HuH-7 (cell line): Measurements from ENCODE around the gene PHYHIPL.

Experiments used
- DNase-seq: peaks from one replicate; pipeline ENCODE4 v3.0.0; 2011; ENCODE audit warnings: low spot score

The PHYHIPL gene

DNA sequence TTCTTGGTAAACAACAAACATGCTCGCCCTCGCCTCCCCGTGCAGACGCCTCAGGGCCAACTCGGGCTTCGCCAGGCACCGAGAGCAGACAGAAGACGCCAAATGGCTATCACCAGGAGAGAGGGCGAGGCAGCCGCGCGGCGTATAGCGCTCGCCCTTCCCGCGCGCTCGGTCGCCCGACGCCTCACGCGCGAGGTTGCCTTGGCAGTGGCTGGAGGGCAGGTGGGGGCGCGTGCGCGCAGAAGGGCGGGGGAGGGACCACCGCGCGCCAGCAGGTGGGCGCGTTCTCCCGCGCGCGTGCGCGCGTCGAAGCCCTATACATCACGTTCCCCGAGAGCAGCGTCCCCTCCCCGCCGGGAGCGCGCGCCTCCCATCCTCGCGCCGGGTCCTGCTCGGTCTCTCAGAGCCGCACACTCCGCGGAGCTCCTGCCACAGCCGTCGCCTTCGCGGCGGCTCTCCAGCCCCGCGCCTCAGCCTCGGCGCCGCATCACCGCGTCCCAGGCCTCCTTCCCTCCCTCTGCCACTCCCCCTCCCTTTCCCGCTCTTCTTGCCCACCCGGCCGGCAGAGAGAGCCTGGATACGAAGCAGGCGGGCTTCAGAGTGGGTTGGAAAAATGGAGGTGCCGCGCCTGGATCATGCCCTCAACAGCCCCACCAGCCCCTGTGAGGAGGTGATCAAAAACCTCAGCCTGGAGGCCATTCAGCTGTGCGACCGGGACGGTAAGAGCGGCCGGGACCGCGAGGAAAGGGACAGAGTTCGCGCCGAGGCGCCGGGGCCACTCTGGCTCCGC lies at the start of gene PHYHIPL:
TSS of gene PHYHIPL (plus strand) at position 403 of the 790 bp plus-strand sequence. CDS start at position 614, 211 bp downstream.
- peak; percentile 50 for DNase-seq

DNA sequence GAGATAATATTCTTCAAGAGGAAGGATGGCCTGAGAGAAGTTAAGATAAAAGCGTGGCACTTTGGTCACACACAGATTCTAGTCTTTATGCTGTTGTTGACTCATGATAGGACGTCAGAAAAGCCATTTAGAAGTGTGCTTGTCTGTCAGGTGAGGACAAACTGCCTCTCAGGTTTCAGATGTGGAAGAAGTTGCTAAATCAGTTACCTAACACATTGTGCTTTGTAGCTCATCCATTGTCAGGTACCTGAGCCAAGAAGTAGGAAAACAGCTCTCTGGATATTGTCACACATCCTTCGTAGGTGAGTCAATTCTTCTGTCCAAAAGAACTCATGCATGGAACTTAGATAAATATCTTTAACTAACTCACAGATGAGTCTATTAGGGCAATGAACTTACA lies 49.5 kb upstream of the PHYHIPL start:
- DNase-seq, result peak; percentile 17

DNA sequence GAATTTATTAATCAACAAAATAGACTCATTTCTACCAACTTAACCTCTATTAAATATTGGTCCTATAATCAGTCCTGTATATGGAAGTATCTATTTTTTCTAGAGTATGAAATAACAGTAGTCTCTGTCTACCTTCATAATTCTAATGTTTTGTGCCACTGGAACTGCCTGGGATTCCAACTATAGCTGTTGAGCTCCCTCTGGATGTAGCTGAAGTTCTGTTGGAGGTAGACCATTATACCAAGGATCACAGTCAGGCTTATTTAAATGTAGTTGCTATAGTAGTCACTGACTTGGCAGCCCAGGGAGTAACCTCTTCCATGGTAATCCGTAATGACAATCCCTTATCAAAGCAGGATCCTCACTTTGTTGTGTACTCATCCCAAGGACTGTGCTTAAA lies 48.5 kb upstream of the PHYHIPL start:
- no peak for DNase-seq

DNA sequence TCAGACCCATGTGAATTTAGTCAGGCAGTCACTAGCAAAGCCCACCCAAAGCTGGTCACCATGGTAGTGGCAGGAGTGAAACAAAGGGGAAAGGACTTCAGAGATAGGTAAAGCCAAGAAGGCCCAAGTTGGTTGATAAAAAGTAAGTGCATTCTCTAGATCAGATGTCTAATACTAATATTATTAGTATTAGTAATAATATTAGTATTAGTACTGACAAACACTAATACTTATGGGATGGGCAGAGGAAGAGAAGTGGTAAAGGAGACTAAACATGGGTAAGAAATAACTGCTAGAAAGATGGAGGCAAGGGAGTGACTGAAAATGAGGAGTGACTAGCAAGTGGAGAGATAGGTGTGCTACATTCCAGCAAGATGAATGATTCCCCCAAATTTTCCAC lies 46.6 kb upstream of the PHYHIPL start:
- DNase-seq, result no peak

DNA sequence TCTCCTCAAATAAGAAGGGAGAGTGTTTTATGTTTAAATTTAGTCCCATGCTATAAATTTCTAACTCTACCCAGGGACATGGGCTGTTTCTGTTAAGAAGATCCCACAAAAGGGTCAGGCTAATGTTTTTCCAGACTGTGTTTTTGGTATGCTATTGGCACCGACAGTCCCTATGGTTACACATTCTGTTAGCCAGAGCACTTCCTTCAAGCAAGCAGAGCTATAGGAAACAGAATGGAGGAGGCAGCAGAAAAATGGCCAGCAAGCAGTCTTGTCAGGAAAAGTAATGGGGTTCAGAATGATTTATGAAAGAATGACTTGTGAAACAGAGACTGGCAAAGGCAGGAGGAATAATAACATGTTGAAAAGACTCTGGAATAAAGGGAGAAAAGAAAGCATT lies 44.8 kb upstream of the PHYHIPL start:
- DNase-seq, result no peak

DNA sequence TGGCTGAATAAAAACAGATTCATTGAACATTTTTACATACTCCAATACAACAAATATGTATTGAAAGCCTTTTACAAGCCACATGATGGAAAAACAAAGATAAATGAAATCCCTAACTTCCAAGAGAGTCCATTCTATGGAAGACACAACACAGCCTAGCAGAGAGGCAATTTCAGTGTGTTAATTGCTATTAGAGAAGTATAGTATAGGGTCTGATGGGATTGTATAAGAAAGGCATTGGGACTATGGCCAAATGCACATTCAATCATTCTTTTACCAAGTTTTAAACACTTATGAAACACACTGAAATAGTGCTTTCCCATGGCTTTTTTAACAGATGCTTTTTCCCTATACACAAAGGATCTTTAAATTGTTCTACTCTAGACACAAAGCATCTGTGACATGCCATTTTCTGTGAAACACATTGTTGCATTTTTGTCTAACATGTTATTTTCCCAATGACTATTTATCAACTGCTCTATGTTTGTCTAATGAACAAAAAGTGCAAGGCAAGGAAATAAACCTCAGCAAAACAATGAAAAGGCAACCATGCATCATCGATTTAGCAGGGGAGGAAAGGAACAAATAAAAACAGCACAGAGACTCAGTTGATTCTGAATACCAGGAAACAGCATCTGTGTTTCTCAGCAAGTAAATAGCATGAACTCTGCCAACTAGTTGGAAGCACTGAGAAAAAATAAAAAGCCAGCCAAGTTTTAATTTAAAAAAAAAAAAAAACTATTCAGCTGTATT lies 42.4 kb upstream of the PHYHIPL start:
- DNase-seq, result no peak

DNA sequence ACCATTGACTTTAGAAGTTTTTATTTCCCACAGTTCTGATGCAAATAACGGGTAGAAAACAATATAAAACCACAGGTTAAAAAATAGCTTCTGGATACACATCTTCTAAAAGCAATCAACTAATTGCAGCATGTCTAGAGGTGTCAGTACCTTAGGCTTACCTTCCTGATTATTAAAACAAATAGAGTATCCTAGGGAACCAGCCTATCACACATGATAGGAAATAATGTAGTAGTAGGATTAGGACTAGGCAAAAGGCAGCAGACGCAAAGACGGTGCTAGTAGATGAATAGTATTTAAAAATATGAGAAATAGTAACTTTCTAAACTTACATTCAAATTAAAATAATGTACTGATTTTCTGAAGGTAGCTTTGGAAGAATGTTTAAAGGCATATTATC lies 41.7 kb upstream of the PHYHIPL start:
- DNase-seq, result no peak

DNA sequence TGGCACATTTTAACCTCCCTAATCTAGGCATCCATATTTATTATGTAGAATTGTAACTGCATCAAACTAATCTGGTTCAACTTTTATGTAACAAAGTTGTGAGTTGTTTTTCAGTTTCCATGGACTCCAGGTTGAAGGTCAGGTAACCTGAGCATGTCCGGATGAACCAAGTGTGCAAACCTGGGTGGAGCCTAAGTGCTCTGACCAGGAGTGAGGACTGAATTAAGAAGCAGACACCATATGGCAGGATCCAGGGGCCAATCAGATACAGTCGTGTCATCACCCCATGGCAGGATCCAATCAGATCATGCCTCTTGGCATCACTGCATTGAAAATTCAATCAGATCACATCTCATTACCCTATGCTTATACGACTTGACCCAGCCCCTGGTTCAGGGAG lies 41.2 kb upstream of the PHYHIPL start:
- DNase-seq, result peak; percentile 15

DNA sequence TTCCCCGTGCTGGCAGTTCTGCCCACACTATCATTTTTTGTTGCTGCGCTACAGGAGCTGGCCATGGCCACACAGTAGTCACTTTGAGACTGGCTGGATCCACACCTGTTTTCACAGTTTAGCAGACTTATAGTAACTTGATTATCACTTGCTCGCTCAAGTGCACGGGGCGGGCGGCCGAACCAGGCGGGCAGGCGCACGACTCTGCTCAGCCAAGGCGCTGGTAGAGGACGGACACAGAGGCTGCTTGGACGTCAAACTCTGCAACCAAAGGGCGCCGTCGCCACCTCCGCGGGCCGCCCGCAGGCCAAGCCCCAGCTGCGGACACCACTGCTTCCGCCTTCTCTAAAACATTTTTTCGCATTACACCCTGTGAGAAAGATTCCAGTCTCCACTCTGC lies 38.4 kb upstream of the PHYHIPL start:
- DNase-seq, result no peak

DNA sequence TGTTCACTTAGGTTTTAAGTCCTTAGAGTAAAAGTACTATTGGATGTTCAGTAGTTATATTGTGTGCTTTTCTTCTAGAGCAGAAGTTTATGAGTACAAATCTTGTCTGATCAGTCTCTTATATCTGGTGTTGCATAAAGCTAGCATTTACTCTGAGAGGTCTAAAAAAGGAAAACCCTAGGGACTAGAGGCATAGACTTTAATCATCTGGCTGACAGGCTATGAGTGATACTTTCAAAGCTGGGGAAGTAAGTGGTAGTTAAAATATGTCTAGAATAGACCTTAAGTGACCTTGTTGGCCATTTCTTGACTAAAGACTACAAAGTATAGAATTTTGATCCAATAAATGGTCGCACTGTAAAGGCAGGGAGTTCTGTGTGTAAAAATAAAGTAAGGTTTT lies 32.9 kb upstream of the PHYHIPL start:
- DNase-seq, result no peak

DNA sequence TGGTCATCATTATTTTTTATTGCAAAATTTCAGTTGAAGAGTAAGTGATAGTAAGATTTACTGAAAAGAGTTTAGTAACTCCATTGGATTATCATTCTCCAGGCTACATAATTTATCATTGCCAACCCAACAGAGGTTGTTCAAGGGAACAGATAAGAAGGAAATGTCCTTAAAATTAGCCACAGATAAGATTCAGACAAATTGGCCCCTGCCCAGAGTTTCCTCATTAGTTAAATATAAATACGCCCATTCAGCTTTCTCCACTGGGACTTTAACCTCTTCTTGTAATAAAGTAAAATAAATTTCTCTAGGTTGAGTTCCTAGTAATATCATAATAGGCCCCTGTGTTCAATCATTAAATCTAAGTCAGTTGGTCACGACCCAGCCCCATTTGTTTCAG lies 27.7 kb upstream of the PHYHIPL start:
- no peak for DNase-seq

DNA sequence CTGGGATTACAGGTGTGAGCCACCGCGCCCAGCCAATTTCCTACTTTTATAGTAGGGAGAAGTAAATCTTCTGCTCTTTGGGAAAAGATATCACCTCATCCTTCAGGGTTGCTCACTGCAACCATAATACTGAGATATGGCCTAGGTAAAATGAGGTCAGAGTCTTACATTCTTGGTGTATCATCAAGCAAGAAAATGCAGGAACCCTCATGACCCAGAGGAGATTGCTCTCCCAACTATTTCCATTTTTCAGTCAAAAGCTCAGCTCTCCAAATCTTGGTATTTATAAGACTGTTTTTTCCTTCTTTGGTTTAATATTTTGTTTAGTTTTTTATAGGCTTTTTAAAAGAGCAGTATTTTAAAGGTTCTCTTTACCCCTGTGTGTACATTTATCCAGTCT lies 20.9 kb upstream of the PHYHIPL start:
- no peak for DNase-seq

DNA sequence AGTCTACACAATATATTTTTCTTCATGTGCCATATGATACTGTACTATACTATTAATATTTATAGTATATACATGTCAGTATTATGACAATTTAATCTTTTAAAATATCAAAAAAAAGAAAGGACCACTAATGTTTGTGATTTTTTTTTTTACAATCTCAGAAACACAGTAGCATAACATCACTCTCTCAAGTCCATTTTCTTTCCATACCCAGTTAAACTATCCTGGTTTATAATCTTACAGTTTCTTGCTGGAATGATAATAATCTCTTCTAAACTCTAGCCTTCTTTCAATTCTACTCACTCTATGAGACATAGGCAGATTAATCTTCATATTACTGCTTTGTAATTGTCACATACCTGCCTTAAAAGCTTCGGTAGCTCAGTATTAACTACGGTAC lies 8.9 kb upstream of the PHYHIPL start:
- no peak for DNase-seq

DNA sequence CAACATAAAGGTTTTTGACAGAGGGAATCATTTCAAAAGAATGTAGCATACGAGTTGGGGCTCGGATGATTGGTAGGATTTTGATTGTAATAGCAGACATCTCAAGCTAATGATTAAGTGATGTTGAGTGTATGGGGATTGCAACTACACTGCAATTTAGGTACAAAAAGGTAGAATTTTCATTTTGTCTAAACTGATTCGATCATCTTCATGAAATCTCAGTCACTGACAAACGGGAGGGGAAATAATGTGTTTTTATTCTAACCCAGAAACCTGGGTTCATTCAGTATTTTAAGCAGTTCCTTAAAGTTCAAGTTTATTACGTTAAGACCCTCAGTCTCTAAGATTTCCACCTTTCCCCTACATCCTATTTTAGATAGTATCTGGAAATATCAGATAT lies 3.9 kb upstream of the PHYHIPL start:
- no peak for DNase-seq

DNA sequence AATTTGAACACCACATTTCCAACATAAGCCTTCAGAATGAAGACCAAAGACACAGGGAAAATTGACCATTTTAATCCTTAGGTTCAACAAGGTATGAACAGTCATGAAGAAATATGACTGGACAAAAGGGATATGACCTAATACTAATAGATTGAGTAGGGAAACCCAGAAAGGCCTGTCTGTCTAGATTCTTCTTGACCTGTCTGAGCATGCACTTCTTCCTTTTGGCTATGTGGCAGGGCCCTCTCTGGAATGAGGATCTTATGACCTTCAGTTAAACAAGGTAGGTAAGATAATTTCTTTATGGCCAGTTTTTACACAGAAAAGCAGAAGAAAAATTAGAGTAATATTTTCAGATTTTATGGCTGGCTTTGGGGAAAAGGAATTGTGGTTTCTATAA lies 3.0 kb upstream of the PHYHIPL start:
- DNase-seq, result no peak

DNA sequence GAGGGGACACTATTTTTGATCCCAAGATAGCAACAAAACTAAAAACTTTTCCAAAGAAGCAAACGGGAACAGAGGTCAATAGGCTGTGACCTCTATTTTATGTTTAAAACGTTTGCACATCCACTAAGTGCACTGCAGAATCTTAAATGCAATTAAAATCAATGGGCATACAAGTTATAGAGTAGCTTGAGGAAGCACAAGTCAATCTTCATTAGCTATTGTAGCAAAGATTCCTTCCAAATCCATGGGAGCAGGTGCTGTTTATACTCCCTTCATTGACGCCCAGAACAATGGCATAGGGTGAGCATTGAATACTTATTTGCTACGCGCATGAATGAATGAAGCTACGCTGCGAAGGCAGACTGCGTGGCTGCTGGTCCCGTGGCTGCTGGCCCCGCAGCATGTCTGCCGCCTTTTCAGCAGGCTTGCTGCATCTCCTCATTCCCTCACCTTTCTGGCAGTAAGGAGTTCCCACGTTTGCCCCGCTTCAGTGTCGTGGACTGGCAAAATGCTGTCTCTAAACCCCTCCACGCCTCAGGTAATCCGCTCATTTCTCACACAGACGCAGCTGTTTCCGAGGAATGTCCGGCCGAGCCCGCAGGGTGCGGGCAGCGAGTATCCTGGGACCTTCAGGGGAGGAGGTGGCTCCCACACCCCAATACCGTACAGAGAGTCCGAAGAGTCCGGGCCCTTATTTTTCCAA lies 754 bp upstream of the PHYHIPL start:
- peak; percentile 13 for DNase-seq

DNA sequence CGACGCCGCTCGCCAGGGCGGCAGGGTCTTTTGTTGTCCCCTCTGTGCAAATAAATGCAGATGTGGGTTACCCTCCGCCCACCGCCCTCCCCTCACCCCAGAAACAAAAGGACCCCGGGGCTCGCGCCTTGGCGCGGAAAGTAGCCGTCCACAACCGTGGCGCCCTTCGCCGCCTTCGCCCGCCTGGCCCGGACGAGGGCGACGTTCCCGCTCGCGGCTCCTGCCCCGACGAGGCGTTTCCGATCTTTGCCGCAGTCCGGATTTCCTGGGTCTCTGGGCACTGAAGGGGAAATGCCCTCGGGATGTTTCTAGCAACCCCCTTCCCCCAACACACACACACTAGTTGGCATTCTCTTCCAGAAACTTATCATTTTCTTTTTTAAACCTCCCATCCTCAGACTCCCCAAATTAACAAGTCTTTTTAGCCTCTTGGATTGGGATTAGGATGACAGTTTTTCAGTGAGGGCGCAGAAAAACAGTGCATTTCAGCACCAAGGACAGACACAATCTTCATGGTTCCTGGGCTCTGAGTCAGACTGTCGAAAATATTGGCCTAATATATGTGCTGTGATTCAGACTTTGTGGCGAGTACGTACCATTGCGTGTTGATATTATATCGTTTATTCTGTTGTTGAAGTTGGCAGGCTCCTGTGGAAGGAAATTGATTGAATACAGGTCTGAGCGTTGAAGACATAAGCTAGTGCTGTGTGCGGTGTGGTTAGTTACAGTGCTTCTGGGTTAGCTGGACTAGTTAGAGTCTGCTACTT lies 771 bp downstream of the PHYHIPL start:
- peak; percentile 41 for DNase-seq

DNA sequence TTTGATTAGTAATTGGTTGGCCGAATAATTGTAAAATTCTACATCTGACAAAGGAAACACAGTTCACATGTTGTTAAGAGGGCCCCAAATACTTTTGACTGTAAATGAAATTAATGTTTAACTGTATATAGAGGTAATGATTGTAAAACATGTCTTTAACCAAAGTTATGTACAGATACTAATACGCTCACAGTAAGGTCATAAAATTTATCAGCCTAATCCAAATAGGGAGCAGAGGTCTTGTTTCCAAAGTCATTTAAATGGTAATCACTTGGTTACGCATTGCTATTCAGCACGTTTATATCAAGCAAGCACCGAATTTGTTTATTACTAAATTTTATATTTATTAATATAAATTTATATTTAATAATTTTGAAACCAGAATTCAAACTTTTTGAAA lies 1.4 kb downstream of the PHYHIPL start:
- DNase-seq, result peak; percentile 7

DNA sequence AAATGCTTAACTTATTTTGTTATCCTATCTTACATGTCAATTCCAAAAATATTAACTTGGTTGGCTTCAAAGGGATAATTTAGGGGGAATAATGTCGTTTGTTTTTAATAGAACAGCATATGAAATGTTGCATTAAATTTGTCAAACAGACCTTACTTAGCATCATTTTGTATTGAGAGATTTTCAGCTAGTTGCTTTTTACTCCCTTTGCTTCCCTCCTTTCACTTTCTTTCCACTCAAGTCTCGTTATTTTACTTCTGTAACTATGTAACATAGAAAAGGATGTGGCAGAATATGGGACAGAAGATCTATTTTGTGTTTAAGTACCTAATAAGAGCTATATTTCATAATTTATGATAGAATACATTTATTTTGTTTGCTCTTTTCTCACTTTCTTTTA lies 2.6 kb downstream of the PHYHIPL start:
- no peak for DNase-seq

DNA sequence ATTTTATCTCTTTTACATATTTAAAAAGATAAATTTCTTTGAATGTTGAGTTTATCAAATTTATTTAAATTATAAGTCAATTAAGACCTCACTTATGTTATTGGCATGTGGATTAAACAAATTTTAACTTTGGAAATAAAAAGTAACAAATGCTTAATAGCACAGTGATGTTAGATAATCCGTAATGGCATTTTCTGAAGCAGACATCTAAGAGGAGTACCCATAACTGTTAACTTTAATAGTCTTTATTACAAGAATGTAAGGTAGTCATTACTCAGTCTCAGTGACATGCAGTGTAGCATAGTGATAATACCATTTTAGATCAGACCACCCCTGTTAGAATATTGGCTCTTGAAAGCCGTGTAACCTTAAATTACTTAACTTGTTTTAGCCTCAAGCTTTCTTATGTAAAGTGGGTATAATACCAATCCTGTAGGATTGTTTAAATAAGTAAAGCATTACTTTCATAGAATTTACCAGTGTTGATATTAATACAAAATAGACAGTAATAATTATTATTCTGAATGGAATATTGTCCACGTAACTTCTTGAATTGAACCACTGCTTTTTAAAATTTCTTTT lies 4.3 kb downstream of the PHYHIPL start:
- DNase-seq, result no peak

DNA sequence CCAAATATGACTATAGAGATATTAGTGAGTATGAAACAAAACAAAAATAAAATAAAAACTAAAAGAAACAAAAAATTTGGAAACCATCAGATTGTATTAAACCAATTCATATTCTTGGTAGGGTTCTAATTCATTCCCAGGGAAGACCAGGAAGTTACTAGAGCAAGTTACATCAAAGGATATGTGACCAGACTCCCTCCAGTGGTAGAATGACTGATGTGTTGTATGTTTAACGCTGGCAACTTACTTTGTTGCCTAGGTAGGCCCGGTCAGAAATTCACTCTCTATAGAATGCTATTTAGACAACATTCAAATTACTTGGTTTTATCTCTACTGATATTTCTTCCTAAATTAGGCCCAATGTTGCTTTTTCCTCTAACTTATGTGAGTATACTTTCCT lies 5.2 kb downstream of the PHYHIPL start:
- peak; percentile 40 for DNase-seq

DNA sequence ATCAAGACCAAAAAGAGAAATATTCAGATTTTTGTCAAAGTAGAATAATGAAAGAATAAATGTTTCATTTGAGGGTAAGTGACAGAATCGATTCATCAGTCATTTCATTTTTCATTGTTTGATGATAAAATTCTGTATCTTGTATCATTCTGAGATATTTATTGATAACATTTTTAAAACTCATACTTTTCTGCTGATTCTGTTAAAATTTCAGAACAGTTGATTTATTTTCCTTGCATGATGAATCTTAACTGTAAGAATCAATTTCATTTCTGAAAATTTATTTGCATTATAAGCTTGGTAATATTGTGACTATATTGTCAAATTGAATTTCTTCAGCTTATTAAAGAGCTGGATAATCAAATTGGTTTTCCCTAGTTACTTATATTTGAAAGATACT lies 13.9 kb downstream of the PHYHIPL start:
- DNase-seq, result no peak
